Kasumi-1 (cell line): Measurements from ENCODE around the gene FBXO22.
"Not testable (repeated sequence)": the region's sequence is repeated elsewhere in the genome, so short reads cannot be mapped to it uniquely, and the experiment has no call there.

Experiments used
- DNase-seq, 2 experiments: peaks; one replicate each; lab custom pipeline; 2025; lab: John Stamatoyannopoulos, UW

The FBXO22 gene

DNA sequence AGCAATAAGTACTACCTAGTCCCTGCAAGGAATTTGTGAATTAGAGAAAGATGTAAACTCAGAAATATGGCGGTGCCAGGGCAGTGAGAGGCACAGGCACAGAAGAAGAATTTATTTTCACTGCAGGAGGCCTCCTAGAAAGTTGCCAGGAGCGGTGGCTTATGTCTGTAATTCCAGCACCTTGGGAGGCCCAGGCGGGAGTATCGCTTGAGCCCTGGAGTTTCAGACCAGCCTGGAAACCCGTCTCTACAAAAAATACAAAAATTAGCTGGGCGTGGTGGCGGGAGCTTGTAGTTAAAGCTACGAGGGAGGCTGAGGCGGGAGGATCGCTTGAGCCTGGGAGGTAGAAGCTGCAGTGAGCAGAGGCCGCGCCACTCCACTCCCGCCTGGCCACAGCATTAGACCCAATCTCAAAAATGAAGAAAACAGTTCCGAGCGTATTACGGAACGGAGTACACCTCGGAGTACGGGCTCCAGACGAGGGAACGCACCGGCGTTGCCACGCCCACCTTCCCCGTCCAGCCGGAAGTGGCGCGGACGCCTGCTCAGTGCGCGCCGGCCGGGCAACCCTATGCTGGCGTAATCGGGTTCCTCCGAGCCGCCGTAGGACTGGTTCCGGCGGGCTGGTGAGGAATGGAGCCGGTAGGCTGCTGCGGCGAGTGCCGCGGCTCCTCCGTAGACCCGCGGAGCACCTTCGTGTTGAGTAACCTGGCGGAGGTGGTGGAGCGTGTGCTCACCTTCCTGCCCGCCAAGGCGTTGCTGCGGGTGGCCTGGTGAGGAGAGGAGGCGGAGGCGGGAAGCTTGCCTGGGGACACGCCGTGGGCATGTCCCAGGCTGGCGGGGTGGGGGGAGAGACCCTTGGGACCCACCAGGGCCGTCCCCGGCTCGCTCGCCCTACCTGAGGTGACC lies at the start of gene FBXO22:
TSS of gene FBXO22 (plus strand) at position 548 of the 909 bp plus-strand sequence. CDS start at position 634, 86 bp downstream.
- DNase-seq, result peak; percentile 84 to 86

DNA sequence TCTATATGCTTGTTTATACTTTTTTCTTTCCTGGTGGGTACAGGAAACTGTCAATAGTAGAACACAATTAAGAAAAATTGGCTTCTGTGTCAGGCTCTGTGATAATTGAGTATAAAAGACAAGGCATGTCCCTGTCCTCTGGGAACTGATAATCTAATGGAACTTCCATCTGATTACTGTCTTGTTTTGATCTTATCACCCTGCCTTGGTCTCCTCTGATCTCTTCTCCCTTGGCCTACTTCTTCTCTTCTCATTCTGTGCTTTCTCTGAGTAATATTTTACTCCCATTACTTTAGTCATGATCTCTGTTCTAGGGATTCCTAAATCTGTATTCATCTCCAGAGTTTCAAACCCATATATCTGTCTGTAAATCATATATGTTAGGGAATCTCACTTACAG lies 45.8 kb upstream of the FBXO22 start:
- no peak for DNase-seq

DNA sequence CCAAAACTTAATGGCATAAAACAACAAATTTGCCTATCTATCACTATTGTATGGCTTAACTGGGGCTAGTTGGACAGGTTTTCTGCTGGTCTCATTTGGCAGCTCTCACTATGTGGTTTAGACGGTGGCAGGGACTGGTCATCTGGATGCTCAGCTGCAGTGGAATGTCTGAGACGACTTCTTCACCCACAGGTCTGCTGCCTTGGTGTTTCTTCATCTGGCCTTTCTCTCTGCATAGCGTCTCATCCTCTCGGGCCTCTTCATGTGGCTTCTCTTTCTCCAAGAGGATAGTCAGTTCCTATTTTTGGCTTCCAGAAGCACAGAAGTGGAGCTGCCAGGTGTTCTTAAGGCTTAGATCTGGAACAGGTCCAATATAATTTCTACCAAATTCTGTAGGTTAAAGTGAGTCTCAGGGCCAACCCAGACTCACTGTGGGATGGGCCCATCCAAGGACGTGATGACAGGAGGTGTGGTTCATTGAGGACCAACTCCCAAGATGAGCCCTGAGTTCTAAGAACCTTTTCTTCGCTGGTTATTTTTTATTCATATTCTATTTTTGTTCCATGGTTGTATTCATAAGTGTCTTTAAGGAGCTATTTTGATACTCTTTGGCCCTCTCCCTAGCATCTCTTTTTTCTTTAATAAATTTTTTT lies 41.8 kb upstream of the FBXO22 start:
- DNase-seq, result no peak

DNA sequence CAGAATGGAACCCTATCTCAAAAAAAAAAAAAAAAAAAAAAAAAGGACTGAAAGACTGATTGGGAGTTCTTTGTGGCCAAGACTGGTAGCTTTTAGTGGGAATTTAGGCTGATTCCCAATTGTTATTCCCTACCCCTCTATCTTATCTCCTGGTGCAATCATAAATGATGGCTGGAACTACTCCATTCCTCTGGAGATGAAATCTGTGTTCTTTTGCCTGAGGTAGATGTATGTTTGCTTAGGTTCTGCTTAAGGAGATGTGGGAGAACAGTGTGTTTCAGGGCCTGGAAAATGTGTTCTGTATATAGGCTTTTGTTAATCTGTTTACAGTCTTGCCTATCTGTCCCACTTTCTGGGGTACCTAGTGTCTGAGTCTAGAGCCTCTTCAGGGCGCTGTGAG lies 40.9 kb upstream of the FBXO22 start:
- no peak for DNase-seq

DNA sequence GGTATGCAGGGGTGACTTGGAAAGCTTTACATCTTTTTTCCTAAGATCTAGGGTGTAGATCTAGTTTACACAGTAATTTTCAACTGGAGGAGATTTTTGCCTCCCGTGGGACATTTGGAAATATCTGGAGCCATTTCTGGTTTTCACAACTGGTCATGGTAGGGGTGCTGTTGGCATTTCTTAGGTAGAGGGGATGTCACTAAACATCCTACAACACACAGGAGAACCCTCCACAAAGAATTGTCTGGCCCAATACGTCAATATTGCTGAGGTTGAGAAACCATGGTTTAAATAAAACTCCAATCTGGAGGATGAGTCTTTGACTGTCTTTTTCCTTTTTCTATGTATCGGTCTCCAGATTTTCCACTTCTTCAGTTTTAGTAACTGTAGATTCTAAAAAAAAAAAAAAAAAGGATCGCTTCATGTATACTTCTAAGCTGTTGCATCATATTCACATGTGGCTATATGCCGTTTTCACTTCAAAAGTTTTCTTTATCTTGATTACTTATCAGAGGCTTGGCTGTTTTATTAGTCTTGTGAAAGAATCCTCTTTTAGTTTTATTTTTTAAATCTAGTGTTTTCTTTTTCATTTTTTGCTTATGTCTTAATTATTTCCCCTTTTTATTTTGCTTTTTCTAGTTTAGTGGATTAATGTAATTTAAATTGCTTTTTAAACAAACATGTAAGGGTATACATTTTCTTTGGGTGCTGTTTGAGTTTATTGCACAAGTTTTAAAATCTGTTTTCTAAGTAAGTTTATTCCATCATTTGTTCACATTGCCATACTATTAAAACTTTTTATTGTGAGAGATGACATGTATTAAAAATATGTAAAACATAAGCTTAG lies 39.2 kb upstream of the FBXO22 start:
- no peak for DNase-seq

DNA sequence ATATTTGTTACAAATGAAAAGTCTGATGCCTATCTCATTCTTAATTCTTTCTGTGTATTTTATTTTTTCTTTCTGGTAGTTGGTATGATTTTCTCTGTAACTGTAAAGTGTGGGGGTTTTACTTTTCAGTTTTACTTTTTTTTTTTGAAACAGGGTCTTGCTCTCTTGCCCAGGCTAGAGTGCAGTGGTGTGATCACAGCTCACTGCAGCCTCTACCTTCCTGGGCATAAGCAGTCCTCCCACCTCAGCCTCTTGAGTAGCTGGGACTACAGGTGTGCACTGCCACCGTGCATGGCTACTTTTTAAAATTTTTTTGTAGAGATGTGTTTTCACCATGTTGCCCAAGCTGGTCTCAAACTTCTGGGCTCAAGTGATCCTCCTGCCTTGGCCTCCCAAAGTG lies 37.6 kb upstream of the FBXO22 start:
- not testable (repeated sequence) for DNase-seq

DNA sequence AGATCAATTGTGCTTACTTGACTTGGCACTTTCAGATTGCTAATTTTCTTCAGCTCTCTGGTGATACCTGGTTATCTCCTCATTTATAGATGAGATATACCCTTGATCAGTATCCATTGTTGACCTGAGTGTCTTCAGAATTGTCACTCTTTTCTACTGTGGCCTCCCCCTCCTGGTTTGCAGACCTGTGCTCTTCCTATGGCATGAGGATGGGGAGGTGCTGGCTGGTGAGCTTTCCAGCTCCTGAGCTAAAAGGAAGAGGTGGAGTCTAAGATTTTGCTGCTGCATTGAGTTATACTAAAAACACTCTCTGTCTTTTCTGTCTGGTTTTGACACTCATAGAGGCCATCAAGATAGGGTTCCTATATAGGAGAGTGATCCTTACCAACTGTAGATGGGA lies 36.8 kb upstream of the FBXO22 start:
- DNase-seq, result no peak

DNA sequence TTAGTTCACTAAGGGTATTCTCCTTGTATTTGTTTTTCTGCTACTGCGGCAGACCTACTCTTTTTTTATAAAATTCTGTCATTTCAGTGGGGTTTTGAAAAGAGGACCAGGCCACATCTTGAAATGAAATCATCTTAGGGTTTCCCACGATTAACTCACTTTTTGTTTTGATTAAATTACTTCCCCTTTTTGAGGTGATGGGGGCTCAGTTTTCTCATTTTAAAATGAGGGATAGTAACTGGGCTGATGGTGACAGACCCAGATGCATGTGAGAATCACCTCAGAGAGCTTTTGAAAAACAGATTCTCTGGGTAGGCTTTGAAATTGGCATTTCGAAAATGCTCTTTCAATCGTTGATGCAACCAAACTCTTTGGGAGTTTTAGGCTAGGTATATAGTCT lies 36.2 kb upstream of the FBXO22 start:
- DNase-seq, result no peak

DNA sequence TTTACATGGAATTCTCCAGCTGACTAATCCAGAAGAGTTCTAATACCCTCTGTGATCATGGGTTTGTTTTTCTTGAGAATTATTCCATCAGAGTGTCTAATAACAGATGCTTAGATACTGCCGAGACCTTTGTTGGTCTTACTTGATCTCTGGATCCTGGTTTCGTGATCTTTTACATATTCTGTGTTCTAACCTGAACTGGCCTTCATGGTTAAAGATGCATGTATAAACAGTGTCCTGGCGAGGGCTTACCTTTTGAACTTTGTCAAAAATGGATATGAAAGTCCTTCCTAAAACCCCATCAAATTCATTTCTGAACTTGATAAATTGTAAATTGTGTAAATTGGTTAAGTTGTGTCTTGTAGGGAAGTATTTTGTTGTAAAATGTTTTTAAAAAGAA lies 35.7 kb upstream of the FBXO22 start:
- DNase-seq, result no peak

DNA sequence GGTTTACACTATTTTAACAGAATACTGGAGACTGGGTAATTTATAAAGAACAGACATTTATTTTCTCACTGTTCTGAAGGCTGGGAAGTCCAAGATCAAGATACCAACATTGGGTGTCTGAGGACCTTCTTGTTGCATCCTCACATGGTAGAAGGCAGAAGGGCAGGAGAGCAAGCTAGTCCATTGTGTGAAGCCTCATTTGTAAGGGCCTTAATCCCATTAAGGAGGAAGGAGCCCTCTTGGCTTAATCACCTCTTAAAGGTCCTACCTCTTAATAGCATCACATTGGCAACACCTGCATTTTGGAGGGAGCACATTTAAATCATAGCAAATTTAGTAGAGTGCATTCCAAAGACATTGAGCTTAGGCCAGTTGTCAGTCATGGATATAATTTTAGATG lies 34.2 kb upstream of the FBXO22 start:
- no peak for DNase-seq

DNA sequence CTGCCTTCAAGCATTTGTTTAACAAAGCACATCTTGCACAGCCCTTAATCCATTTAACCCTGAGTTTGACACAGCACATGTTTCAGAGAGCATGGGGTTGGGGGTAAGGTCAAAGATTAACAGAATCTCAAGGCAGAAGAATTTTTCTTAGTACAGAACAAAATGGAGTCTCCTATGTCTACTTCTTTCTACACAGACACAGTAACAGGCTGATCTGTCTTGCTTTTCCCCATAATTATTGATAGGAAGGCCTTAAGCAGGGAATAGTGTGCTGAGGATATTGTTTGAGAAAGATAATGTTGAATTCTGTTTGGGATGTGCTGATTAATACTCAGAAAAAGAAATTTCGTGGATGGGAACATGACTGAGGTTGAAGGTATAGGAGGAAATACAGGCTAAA lies 32.1 kb upstream of the FBXO22 start:
- not testable (repeated sequence) for DNase-seq

DNA sequence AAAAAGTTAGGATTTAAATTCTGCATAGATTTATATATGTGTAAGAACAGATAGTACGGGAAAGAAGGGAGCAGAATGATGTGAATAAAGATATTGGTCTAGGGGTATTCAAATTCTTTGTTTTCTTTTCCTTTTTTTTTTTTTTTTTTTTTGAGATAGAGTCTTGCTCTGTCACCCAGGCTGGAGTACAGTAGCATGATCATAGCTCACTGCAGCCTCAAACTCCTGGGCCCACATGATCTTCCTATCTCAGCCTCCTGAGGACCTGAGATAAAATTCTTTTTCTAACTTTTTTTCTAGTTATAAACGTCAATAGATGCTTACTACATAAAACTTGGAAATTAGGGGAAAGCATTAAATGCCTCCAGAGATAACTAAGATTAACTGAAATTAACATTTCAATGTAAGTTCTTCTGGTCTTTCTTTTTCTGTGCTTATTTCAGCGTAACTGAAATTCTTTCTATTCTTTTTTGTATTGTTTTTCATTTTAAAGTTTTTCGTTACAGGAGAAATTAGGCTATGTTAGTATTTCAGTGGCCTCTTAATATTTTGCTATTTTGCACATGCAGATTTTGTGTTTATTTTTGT lies 31.2 kb upstream of the FBXO22 start:
- DNase-seq, result no peak

DNA sequence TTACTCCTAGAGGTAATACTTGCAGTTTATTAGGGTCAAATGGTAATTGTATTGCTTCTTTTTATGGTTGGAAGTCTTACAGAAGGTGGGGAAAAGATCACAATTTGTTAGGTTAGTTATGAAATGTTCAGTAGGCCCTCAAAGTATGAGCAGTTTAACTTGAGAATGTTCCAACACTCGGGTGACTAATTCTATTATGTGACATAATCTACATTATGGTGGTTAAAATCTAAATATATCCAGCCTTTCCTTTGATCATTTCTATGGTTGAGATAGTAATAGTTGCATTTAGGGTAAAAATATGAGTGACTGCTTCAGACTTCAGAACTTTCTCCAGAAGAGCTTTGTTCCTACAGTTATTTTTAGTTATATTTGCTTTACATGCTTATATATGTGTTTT lies 19.6 kb upstream of the FBXO22 start:
- no peak for DNase-seq

DNA sequence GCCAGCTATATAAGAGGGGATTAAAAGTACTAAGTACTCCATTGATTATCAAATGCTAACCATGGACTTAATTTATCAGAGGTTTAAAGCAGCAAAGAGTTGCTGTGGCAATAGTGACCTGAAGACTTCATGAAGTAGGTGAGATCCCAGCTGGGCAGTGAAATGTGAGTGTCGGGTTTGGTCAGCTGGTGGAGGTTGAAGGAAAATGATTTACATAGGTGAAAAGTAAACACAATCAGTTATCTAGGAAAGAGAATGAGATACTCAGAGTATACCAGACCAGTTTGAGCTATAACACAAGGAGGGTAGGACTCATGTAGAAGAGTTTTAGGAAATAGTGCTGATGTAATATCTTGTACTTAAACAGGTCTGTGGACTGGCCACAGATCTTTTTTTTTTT lies 16.5 kb upstream of the FBXO22 start:
- DNase-seq, result no peak

DNA sequence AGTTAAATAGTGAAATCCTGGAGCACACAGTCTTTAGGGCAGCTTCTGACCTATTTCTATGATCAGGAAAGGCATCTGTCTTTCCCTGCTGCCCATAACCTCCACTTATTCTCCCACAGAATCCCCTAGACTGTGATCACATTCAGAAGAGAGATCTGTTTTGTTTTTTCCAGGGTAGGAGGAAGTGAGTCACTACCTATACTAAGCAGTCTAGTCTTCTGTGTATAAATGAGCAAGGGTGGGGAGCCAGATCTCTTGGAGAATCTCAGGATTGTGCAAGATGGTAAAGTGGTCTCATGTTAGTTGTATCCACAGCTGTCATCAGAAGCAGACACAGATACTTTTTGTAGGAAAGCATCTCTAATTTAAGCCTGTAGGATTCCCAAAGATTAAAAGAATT lies 11.8 kb upstream of the FBXO22 start:
- DNase-seq, result peak; percentile 54 to 58

DNA sequence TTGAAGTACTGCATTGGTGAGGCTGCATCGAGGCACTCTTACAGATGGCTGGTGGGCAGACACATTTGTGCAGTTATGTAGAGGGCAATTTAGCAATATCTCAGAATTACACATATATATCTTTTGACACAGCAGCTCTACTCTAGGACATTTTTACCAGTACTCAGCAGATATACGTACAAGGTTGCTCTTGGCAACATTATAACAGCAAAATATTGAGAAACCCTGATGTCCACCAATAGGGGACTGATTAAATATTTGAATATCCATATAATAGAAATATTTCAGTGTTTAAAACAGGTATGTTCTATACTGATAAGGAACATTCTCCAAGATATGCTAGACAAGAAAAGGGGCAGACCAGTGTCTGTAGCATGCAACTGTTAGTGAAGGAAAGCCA lies 7.9 kb upstream of the FBXO22 start:
- no peak for DNase-seq

DNA sequence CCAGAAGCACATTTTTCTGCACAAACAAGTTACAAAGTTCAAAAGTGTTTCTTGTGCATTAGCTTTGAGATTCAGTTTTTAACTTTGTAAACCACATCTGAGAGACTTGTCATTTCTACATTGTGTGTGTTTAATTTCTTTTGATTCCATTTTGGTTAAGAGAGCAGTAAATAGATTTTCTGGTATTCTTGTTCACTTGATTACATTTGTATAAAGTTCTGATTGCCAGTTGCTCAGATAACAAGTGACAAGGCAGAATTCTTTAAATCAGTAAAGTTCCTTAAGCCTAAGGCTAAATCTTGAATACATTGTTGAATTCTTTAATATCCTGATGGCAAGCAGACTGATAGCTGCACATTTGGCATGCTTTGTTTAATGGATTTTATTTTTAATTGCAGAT lies 3.1 kb upstream of the FBXO22 start:
- DNase-seq, result no peak

DNA sequence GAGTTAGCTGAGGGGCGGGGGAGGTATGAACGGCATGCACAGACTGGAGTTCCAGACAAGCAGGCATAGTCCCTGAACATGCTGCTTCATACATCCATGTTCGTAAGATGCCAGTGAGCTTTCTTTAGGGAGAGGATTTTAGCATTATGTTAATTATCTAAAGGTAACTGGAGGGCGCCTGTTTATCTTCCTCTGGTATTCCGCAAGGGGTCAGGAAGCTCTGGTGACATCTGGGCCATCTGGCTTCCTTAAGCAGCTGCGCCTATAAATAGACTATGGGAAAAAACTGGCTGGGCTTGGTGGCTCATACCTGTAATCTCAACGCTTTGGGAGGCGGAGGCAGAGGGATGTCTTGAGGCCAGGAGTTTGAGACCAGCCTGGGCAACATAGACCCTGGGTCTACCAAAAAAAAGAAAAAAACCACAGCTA lies 1.5 kb upstream of the FBXO22 start:
- DNase-seq, result peak; percentile 81 to 87

DNA sequence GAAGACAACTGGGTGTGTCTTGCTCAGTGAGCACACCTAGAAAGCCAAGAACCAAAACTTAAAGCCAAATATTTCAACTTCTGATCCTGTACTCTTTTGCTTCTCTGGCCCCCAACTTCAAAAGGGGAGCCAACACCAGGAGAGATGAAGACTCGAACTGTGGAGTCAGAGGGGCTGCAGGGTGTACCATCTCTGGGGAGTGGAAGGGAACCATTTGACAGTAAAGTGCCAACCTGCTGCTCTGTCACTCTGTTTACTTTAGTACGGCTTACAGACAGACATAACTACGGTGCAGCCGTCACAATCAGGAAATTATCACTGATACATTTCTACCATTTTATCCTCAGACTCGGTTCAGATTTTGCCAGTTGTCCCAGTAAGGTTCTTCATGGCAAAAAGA lies 1.6 kb downstream of the FBXO22 start:
- DNase-seq, result no peak

DNA sequence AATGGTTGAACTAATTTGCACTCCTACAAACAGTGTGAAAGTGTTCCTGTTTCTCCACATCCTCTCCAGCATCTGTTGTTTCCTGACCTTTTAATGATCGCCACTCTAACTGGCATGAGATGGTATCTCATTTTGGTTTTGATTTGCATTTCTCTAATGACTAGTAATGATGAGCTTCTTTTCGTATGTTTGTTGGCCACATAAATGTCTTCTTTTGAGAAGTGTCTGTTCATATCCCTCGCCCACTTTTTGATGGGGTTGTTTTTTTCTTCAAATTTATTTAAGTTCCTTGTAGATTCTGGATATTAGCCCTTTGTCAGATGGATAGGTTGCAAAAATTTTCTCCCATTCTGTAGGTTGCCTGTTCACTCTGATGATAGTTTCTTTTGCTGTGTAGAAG lies 6.7 kb downstream of the FBXO22 start:
- DNase-seq, result not testable (repeated sequence)

DNA sequence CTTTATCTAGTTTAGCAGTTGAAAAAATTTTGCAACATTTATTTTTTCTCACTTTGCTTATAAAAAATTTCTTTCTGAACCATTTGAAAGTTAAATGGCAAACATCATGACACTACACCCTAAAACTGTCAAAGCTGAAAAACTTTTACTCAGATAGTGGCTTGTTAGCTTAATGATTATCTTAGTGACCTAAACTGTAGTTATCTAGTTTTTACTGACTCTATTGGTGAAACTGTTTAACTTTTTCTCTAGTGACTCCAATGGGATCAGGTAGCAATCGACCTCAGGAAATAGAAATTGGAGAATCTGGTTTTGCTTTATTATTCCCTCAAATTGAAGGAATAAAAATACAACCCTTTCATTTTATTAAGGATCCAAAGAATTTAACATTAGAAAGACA lies 13.3 kb downstream of the FBXO22 start:
- DNase-seq, result no peak

DNA sequence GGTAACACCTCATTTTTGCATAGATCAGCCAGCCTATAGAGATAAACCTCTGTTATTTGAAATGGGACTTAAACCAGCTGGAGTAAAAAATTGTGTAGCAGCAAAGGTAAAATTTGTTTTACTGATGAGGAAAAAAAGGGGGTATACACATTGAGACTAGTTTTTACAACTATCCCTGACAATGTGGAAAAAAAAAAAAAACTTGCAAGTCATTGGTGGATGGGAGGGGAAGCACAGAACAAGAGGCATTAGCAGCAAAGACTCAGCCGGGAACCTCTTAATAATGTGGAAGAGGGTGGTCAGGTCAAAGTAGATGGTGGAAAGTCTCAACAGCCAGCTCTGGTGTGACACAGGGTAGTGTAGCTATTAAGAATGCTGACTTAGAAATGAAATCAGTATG lies 14.5 kb downstream of the FBXO22 start:
- DNase-seq, result no peak
